Common myeloid progenitor, CD34-positive (primary cell): ENCODE results near the gene ANKRD18B. TPM values are rescaled to one million over a fixed set of nuclear protein-coding genes. Genes with fewer than 3 reads are reported as not detected.
"Not testable (repeated sequence)": the region's sequence is repeated elsewhere in the genome, so short reads cannot be mapped to it uniquely, and the experiment has no call there.

Experiments used
- CTCF ChIA-PET: fragments of 350-600 bp; sonication (Branson Sonifier 250); formaldehyde crosslinking; loops from one replicate; lab custom pipeline; 2021; ENCODE audit warnings: antibody characterized with exemption; lab: Charles Lee
- POLR2A ChIA-PET: fragments of 350-600 bp; sonication (Branson Sonifier 250); formaldehyde crosslinking; loops from one replicate; lab custom pipeline; 2021; ENCODE audit warnings: antibody characterized with exemption; lab: Charles Lee
- DNase-seq, 3 donors: peaks; one replicate each; pipeline versions ENCODE4 v3.0.0 to v3.0.0-alpha.2; 2013
- H3K27ac ChIP-seq, 2 experiments: 1 replicate in 1 of 2; 2 replicates in 1 of 2; pipeline ENCODE4 v1.7.0; 2013; ENCODE audit warnings: inconsistent platforms in 2 of 2, low read length in 2 of 2, mild to moderate bottlenecking in 2 of 2, low read depth in 1 of 2, moderate library complexity in 1 of 2; ENCODE audit not compliant: severe bottlenecking in 2 of 2, insufficient read depth in 1 of 2, poor library complexity in 1 of 2
- H3K27me3 ChIP-seq, 5 experiments: replicated peaks in 2 of 5; 1 replicate in 3 of 5; 2 replicates in 2 of 5; pipeline versions ENCODE4 v1.6.1 to v1.7.0; 2013; ENCODE audit warnings: low read length in 4 of 5, mild to moderate bottlenecking in 2 of 5, moderate library complexity in 2 of 5, inconsistent platforms in 1 of 5; ENCODE audit not compliant: insufficient read depth in 5 of 5, control insufficient read depth in 4 of 5
- H3K36me3 ChIP-seq, 4 experiments: 1 replicate in 2 of 4; 2 replicates in 2 of 4; pipeline versions ENCODE4 v1.6.1 to v1.7.0; 2013; ENCODE audit warnings: low read length in 3 of 4, control low read depth in 1 of 4, mild to moderate bottlenecking in 1 of 4; ENCODE audit not compliant: control insufficient read depth in 4 of 4, insufficient read depth in 4 of 4
- H3K4me1 ChIP-seq, 4 experiments: 1 replicate in 3 of 4; 2 replicates in 1 of 4; pipeline versions ENCODE4 v1.6.1 to v1.7.1; 2013; ENCODE audit warnings: low read length in 3 of 4, mild to moderate bottlenecking in 3 of 4, control low read depth in 1 of 4, inconsistent platforms in 1 of 4, moderate library complexity in 1 of 4; ENCODE audit not compliant: control insufficient read depth in 4 of 4, insufficient read depth in 4 of 4; ENCODE audit errors: control extremely low read depth in 1 of 4
- H3K4me3 ChIP-seq, 7 experiments: 1 replicate in 4 of 7; 2 replicates in 3 of 7; pipeline versions ENCODE4 v1.5.1 to v1.7.0; 2013; ENCODE audit warnings: mild to moderate bottlenecking in 7 of 7, low read length in 6 of 7, moderate library complexity in 6 of 7, inconsistent platforms in 2 of 7, low read depth in 2 of 7, control low read depth in 1 of 7; ENCODE audit not compliant: insufficient read depth in 4 of 7, control insufficient read depth in 1 of 7; ENCODE audit errors: extremely low read depth in 1 of 7
- H3K9me3 ChIP-seq, 5 experiments: 1 replicate in 4 of 5; 2 replicates in 1 of 5; pipeline versions ENCODE4 v1.6.1 to v1.7.1; 2013; ENCODE audit warnings: low read length in 4 of 5, mild to moderate bottlenecking in 2 of 5, inconsistent platforms in 1 of 5, low read depth in 1 of 5, moderate library complexity in 1 of 5; ENCODE audit not compliant: control insufficient read depth in 4 of 5, insufficient read depth in 2 of 5; ENCODE audit errors: control extremely low read depth in 1 of 5
- WGBS: methylation state at CpG from one replicate; pipeline ENCODE4 v1.1.5; 2013; ENCODE audit not compliant: insufficient coverage; 5-methylcytosine and 5-hydroxymethylcytosine counted together
- polyA plus RNA-seq: library from polyadenylated mRNA; unstranded; fragments of 120-200 nt; gene quantifications from one replicate; pipeline ENCODE4 v1.2.1, GENCODE V29; 2013

Gene ANKRD18B
- not detected for polyA plus RNA-seq

DNA sequence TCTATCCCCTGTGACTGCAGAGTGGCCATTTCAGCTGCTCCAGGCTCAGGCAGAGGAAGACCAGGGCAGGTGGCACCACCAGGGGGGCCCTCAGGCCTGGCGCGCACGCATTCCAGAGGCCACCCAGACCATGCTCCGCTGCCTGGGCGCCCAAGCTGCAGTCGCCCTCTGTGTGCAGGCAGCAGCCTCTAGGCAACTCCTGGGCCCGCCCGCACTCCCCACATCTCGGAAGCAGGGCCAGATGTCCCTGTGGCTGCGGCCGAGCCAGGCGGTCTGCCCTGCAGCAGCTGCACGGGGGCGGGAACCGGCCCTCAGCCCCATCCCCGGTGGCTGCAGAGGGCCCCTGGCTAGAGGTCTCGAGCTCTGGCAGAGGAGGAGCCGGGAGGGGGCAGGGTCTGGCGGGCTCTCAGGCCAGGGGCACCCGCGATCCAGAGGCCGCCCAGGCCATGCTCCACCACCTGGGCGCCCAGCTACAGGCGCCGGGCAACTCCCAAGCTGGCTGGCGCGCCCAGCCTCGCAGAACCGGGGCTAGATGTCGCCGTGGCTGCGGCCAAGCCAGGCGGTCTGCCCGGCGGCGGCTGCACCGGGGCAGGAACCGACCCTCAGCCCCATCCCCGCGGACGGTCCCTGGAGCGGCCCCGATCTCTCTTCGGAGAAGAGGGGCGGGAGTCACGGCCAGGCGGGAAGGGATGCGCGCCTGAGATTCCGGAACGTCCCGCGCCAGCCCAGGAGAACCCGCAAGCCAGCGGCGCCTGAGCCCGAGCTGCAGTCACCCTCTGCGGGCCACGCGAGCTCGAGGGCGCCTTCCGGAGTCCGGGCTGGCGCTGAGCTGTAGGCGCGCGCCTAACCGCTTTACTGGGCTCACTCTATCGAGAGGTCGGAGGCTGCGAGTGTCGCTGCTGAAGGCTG, at the start of gene ANKRD18B:
TSS of gene ANKRD18B (plus strand) at position 855 of the 909 bp plus-strand sequence. CDS start 239 bp downstream, outside the sequence.
- ChIA-PET POLR2A (interaction anchor here (0.6 kb wide), 1 partner anchor 1125 kb away, joined by 3 read pairs; no protein-coding TSS in a partner anchor), CTCF (interaction anchor here (1.2 to 1.6 kb wide), 5 partner anchors 12 to 214 kb away, joined by 3 read pairs; partner anchors contain the start of gene NOL6)
- not testable (repeated sequence) for H3K9me3 ChIP-seq, H3K36me3 ChIP-seq, H3K27ac ChIP-seq
- under 1% methylated on average over 53 of the region's 73 CpGs for WGBS
- H3K27me3 ChIP-seq, result peaks cover 0 to 50% (median 4%) of the 10 kb centered on the region in 5 experiments
- peaks cover 0 to 16% (median 14%) of the 10 kb centered on the region in 4 experiments for H3K4me1 ChIP-seq
- peak; percentile 33 to 81 (median 70) for DNase-seq
- H3K4me3 ChIP-seq, result peak within 1 kb of the TSS in 6 of 7 experiments; percentile 40 to 66 (median 58)

DNA sequence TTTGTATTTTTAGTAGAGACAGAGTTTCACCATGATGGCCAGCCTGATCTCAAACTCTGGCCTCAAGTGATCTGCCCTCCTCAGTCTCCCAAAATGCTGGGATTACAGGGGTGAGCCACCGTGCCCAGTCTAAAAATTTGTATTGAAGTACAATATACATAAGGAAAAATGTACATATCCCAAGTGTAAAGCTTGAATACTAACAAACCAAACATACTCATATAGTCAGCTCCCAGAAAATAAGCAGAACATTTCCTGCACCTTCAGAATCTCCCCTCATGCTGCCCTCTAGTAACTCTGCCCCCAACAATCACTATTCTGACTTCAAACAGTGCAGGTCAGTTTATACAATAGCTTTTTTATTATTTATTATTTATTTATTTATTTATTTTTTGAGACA, 48.7 kb upstream of the ANKRD18B start:
- POLR2A ChIA-PET, result no interaction called here
- DNase-seq, result no peak
- no CpG with 5 or more reads among the region's 1 CpG for WGBS
- H3K4me3 ChIP-seq, result no peak overlapping the region
- CTCF ChIA-PET, result interaction anchor here (1.0 to 2.9 kb wide), 3 partner anchors 8 to 247 kb away, joined by 3 to 7 read pairs (median 6); no protein-coding TSS in a partner anchor
- H3K9me3 ChIP-seq, result no peaks in the 10 kb centered on the region
- peaks cover 0 to 21% (median 12%) of the 10 kb centered on the region in 4 experiments for H3K36me3 ChIP-seq
- H3K4me1 ChIP-seq, result peaks cover 5 to 22% (median 15%) of the 10 kb centered on the region in 4 experiments
- H3K27ac ChIP-seq, result no peak overlapping the region
- H3K27me3 ChIP-seq, result no peaks in the 10 kb centered on the region

DNA sequence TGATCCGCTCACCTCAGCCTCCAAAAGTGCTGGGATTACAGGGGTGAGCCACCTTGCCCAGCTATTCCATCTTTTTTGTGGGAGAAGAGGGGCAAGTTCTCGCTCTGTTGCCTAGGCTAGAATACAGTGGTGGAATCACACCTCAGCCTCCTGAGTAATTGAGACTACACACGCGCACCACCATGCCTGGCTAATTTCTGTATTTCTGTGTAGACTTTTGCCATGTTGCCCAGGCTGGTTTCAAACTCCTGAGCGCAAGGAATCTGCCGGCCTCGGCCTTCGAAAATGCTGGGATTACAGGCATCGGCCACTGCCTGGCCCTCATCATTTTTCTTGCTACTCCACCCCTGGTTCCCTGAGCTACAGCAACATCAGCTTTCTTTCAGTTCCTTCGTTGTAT, 47.5 kb upstream of the ANKRD18B start:
- Histone ChIP-seq H3K4me1 (peaks cover 5 to 22% (median 15%) of the 10 kb centered on the region in 4 experiments), H3K4me3 (no peak overlapping the region), H3K27ac (no peak overlapping the region), H3K27me3 (no peaks in the 10 kb centered on the region), H3K36me3 (peaks cover 0 to 10% (median 7%) of the 10 kb centered on the region in 4 experiments), H3K9me3 (no peaks in the 10 kb centered on the region)
- ChIA-PET CTCF (interaction anchor here (1.7 to 2.3 kb wide), 2 partner anchors 9 to 12 kb away, joined by 6 read pairs; no protein-coding TSS in a partner anchor), POLR2A (interaction anchor here (0.6 kb wide), 1 partner anchor 572 kb away, joined by 3 read pairs; no protein-coding TSS in a partner anchor)
- 98% methylated on average over 10 of the region's 10 CpGs for WGBS
- DNase-seq, result no peak

GRCh38 chr9:33480106-33480505, 43.9 kb upstream of the ANKRD18B start:
- no peaks in the 10 kb centered on the region for H3K4me1 ChIP-seq
- ChIA-PET CTCF (interaction anchor here (1.6 kb wide), 1 partner anchor 16 kb away, joined by 5 read pairs; no protein-coding TSS in a partner anchor), POLR2A (no interaction called here)
- WGBS, result 100% methylated on average over 2 of the region's 2 CpGs
- no peak overlapping the region for H3K4me3 ChIP-seq
- H3K27me3 ChIP-seq, result no peaks in the 10 kb centered on the region
- no peaks in the 10 kb centered on the region for H3K36me3 ChIP-seq
- H3K9me3 ChIP-seq, result no peaks in the 10 kb centered on the region
- no peak for DNase-seq
- H3K27ac ChIP-seq, result no peak overlapping the region

DNA sequence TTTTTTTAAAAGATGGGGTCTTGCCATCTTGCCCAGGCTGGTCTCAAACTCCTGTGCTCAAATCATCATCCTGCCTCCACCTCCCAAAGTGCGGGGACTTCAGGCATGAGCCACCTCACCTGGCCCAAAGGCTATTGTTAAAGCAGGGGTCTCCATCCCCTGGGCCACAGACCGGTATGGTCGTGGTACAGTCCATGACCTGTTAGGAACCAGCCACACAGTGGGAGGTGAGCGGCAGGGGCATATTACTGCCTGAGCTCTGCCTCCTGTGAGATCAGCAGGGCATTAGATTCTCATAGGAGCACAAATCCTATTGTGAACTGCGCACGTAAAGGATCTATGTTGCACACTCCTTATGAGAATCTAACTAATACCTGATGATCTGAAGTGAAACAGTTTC, 43.1 kb upstream of the ANKRD18B start:
- CTCF ChIA-PET, result interaction anchor here (1.6 kb wide), 1 partner anchor 17 kb away, joined by 5 read pairs; no protein-coding TSS in a partner anchor
- DNase-seq, result no peak
- Histone ChIP-seq H3K9me3 (no peaks in the 10 kb centered on the region), H3K27ac (no peak overlapping the region), H3K36me3 (no peaks in the 10 kb centered on the region), H3K4me3 (no peak overlapping the region), H3K4me1 (no peaks in the 10 kb centered on the region), H3K27me3 (no peaks in the 10 kb centered on the region)
- POLR2A ChIA-PET, result no interaction called here
- WGBS, result 99% methylated on average over 6 of the region's 6 CpGs

DNA sequence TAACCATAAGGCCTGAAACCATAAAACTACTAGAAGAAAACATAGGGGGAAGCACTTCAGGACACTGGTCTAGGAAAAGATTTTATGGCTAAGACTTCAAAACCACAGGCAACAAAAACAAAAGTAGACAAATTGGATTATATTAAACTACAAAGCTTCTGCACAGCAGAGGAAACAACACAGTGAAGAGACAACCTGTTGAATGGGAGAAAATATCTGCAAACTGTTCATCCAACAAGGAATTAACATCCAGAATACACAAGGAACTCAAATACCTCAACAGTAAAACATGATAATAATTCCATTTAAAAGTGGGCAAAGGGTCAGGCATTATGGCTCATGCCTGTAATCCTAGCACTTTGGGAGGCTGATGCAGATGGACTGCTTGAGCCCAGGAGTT, 38.7 kb upstream of the ANKRD18B start:
- DNase-seq, POLR2A ChIA-PET, H3K36me3 ChIP-seq, H3K9me3 ChIP-seq, H3K27ac ChIP-seq, H3K4me1 ChIP-seq, H3K27me3 ChIP-seq, H3K4me3 ChIP-seq: not testable (repeated sequence)
- CTCF ChIA-PET, result interaction anchor here (1.6 kb wide), 1 partner anchor 253 kb away, joined by 3 read pairs; no protein-coding TSS in a partner anchor
